ENCODE data around the gene MFSD8.
A peak's percentile ranks its signal among the peaks of the same experiment; 100 is the strongest.
"Not testable (repeated sequence)": the region's sequence is repeated elsewhere in the genome, so short reads cannot be mapped to it uniquely, and the experiment has no call there.

MFSD8 gene, protein sequence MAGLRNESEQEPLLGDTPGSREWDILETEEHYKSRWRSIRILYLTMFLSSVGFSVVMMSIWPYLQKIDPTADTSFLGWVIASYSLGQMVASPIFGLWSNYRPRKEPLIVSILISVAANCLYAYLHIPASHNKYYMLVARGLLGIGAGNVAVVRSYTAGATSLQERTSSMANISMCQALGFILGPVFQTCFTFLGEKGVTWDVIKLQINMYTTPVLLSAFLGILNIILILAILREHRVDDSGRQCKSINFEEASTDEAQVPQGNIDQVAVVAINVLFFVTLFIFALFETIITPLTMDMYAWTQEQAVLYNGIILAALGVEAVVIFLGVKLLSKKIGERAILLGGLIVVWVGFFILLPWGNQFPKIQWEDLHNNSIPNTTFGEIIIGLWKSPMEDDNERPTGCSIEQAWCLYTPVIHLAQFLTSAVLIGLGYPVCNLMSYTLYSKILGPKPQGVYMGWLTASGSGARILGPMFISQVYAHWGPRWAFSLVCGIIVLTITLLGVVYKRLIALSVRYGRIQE

DNA sequence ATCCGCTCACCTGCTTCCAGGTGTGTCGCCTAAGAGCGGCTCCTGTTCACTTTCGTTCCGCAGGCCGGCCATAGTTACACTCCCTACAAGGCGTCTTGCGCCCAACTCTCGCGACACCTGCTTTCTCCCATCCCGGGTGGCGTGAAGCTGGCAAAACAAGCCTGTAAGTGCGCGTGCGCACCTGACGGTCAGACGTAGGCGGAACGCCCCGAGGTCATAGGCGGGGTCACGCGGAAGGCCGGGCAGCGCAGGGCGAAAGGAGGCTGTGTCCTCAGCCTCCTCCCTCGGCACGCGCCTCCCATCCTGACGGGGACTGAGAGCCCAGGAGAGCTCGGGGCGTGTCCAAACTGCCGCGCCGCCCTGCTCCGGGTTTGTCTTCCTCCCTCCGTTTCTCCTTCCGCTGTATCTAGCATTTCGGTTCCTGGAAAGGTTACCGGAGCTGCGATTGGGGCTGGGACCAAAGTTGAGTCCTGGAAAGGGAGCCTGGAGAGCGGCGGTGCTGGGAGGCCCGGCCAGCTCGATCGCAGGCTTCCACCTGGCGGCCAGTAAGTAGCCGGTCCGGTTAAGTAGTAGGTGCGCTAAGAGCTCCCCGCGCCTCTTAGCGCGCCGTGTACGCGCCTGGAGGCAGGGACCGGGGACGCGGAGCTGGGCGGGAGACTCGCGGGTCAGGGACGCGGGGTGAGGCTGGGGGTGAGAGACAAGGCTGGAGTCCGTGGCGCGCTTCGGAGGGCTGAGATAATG lies at the start of gene MFSD8, which contains the start of gene ABHD18:
TSS of gene MFSD8 (minus strand) at position 112 of the 741 bp plus-strand sequence. CDS start at position 72, 40 bp downstream.
TSS of gene ABHD18 (plus strand) at position 345 of the 741 bp plus-strand sequence. CDS start 17,550 bp downstream, outside the sequence.
- DNase-seq (ENCODE audit: low spot score) = peak; percentile 95

DNA sequence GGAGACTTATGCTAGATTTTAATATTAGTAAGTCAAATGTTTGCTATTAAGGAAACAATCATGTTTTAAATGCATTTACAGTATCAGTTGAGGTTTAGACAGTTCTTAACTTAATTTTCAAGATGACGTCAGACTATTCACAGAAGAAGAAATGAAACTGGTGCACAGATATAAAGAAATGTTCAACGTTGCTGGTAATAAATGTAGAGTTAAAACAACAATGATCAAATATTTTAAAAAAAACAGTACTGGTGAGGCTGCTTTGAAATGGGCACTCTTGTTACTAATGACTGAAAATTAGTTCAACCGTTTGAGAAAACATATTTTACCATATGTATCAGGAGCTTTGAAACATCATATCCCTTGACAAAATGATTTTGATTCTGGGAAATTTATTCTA lies 44.5 kb upstream of the MFSD8 start:
- DNase-seq (ENCODE audit: low spot score) = no peak

DNA sequence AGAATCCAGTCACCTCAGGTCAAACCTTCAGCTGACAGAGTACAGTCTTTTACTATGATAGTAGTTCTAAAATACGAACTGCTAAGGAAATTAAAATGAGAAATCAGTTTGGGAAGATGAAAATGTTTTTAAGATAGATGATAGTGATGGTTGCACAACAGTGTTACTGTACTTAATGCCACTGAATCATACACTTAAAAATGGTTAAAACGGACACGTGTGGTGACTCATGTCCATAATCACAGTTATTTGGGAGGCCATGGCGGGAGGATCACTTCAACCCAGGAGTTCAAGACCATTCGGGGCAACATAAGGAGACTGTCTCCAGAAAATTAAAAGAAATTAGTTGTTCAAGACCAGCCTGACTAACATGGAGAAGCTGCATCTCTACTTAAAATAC lies 41.6 kb upstream of the MFSD8 start:
- DNase-seq (ENCODE audit: low spot score) = no peak

DNA sequence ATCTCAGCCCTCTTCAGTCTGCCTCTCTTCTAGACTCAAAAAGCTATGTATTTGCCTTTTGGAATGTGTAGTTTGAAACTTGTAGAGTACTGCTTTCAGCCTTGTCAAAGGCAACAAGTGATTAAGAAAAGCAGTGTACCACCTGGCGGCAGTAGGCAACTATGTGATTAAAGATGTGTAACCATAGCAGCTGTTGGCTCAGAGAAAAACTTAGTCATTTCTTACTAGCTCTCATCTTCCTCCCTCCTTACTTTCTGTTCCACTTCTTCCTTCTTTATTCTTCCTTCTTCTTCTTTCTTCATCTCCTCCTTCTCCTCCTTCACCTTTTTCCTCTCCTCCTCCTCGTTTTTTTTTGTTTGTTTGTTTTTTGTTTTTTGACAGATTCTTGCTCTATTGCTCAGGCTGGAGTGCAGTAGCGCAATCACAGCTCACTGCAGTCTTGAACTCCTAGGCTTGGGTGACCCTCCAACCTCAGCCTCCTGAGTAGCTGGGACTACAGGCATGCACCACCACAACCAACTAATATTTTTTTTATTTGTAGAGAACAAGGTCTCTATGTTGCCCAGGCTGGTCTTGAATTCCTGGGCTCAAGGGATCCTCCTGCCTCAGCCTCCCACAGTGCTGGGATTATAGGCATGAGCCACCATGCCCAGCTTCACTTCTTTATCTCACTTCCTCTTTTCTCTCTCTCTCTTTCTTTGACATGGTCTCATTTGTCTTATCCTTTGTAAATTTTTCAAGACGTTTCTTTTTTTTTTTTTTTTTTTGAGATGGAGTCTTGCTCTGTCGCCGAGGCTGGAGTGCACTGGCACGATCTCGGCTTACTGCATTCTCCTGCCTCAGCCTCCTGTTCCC lies 32.8 kb upstream of the MFSD8 start:
- DNase-seq (ENCODE audit: low spot score) = peak; percentile 12

DNA sequence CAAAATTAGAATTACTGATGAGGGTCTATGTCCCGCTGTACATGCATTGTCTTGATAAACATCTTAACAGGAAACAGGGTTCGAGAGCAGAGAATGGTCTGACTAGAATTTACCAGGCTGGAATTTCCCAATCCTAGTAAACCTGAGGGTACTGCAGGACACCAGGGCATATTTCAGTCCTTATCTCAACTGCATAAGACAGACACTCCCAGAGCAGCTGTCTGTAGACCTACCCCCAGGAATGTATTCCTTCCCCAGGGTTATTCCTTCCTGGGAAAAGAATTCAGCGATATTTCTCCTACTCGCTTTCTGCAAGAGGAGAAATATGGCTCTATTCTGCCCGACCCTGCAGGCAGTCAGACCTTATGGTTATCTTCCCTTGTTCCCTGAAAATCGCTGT lies 31.5 kb upstream of the MFSD8 start:
- DNase-seq (ENCODE audit: low spot score) = not testable (repeated sequence)

DNA sequence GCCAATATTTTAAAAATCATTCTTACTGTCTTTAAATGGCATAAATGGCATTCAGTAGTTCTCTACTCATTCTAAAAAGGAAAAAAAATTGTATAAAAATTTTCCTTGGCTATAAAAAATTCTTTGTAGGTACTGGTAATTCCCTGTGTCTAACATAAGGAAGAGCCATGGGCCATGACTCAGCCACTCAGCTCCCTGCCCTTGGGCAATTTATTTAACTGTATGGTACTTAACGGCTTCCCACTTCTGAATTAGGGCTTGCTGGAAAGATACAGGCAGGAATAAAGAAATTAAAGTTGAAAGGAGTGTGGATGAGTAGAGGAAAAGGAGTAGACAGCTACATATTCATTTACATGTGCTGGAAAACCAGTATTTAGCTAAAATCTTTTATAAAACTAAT lies 30.8 kb upstream of the MFSD8 start:
- DNase-seq (ENCODE audit: low spot score) = no peak

DNA sequence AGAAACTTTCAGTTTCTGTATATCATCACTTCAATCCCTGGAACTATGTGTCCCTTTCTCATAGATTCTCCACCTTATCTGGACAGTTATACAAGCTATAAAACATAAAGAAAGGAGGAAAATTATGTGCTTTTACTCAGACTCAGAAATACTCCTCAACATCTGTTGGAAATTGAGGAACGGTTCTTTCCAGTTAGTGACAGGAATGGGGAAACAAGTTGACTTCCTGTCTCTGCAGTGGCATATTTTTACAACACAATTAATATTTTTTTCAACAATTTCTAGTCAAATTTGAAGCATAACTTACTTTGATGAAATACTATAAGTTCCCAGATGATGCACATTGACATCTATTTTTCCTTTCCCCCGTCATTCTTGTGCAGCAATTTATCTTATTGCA lies 28.2 kb upstream of the MFSD8 start:
- DNase-seq (ENCODE audit: low spot score) = no peak

DNA sequence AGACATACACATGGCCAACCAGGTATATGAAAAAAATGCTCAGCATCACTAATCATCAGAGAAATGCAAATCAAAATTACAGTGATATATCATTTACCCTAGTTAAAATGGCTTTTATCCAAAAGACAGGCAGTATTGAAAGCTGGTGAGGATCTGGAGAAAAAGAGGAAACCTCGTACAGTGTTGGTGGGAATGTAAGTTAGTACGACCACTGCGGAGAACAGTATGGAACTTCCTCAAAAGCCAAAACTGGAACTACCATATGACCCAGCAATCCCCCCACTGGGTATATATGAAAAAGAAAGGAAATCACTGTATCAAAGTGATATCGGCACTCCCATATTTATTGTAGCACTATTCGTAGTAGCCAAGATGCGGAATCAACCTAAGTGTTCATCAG lies 23.7 kb upstream of the MFSD8 start:
- no peak for DNase-seq (ENCODE audit: low spot score)

DNA sequence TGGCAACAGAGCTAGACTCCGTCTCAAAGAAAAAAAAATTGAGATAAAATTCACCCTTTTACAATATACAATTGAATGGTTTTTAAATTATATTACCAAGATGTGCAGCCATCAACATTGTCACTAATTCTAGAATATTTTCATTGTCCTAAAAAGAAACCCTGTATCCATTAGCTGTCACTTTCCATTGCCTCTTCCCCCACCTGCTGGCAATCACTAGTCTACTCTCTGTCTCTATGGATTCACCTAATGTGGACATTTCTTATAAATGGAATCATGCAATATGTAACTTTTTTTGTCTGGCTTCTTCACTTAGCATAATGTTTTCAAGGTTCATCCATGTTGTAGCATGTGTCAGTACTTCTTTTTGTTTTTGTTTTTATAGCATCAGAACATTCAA lies 21.0 kb upstream of the MFSD8 start:
- DNase-seq (ENCODE audit: low spot score) = no peak

DNA sequence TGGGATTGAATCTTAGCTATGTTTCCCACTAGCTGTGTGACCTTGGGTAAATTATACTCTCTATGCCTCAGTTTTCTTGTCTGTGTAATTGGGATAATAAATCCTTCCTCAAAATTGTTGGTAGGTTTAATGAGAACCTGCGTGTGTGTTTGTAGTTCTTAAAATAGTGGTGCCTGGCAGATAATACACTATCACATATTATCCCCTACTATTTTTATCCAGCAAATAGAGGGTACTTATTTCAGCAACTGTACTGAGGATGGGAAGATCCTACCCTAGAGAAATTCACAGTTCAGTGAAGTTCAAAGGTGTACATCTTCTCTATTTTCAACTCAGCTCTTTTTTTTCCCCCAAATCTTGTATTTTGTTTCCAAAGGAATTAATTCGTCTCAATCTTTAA lies 17.5 kb upstream of the MFSD8 start:
- no peak for DNase-seq (ENCODE audit: low spot score)

DNA sequence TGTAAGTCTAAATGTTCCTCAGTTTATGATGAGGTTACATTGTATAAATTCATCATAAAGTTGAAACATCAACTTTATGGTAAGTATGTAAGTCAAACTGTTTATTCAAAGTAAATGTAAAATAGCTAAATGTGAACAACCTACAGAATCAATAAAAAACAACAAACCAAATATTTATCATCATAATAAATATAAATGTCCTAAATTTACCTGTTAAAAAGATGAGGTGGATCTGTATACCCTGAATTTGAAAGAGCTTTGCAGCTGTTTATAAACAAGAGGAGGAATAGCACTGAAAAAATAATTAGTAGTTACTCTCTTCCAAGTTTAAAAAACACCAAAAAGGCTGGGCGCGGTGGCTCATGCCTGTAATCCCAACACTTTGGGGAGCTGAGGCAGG lies 14.0 kb upstream of the MFSD8 start:
- DNase-seq (ENCODE audit: low spot score) = no peak

DNA sequence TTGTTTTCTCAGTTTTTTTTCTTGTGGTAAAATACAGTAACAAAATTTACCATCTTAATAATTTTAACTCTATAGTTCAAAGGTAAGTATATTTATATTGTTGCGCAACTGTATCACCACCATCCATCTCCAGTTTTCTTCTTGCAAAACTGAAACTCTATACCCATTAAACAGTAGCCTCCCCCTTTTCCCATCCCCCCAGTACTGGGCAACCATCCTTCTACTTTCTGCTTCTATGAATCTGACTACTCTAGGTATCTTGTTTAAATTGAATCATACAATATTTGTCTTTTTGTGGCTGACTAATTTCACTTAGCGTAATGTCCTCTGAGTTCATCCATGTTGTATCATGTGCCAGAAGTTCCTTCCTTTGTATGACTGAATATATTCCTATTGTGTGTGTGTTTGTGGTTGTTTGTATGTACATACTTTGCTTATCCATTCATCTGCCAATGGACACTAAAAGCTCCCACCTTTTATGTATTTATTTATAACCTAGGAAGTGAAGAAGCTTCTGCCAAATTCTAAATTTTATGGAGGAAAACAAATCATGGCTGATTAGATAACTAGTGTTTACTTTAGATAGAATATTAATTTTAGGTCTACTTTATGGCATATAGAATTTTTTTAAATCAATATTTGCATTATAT lies 10.3 kb upstream of the MFSD8 start:
- no peak for DNase-seq (ENCODE audit: low spot score)

DNA sequence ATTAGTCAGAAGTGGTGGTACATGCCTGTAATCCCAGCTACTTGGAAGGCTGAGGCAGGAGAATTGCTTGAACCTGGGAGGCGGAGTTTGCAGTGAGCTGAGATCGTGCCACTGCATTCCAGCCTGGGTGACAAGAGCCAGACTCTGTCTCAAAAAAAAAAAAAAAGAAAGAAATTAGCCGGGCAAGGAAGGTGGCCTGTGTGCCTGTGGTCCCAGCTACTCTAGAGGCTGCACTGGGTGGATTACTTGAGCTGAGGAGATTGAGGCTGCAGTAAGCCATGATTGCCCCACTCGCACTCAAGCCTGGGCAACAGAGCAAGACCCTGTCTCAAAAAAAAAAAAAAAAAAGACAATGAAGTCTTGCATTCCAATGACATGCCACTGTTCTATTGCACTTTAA lies 6.0 kb upstream of the MFSD8 start:
- DNase-seq (ENCODE audit: low spot score) = not testable (repeated sequence)

DNA sequence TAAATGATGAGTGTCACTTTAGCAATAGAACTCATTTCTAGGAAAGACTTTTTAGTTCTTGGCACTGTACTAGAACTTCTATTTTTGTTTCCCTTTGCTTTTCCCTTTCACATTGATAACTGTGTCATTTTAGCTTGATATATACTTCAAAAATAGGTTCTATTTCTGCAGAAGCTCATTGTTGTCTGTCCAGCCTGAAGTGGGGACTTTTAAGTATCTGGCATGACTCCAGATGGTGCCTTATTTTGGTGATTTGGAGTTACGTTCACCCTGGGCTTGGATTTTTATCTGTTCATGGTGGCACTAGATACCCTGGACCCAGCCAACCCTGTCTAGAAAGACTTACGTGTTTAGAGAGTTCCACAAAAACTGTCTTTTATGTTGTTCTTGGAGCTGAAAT lies 3.6 kb upstream of the MFSD8 start:
- DNase-seq (ENCODE audit: low spot score) = no peak

DNA sequence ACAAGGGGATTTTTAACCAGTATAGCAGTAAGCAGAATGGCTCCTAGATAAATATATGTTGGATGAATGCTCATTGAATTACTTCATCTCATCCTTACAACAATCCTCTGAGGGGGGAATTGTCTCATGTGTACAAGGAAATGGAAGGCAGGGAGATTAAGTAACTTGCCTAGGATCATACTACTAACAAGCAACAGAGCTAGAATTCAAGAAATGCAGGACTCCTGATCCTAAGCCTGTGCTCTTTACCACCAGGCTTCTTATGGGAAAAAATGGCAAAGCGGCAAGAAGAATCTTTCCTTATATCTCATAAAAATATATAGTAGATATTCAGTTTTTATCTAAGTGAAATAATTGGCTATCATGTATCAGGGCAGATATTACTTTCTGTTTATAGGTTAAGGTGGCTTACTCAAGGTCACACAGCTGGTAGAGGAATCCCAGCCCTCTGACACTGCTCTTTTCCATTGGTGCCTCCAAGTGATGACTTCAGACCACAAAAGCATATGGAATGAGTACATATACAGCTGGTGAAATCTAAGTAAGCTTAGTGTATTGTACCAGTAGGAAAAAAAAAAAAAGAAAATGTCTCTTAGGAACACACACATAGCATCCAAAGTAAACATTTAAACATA lies 2.3 kb upstream of the MFSD8 start:
- DNase-seq (ENCODE audit: low spot score) = no peak

DNA sequence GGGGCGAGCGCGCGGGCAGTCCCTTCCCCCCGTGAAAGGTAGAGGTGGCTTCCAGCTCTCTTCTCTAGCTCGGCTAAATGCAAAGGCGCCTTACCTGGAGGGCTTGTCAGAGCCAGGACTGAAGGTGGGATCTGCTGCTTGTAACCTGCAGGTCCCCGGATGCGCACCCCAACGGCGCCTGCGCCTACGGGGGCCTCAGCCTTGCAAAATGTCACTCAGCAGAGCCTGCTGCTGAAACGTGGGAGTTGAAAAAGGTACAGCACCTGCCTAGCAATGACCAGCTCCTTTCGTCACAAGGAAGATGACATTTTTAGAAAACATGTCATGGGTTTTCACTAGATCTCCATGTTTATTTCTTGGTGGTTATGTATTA lies 816 bp upstream of the MFSD8 start:
- peak; percentile 70 for DNase-seq (ENCODE audit: low spot score)

DNA sequence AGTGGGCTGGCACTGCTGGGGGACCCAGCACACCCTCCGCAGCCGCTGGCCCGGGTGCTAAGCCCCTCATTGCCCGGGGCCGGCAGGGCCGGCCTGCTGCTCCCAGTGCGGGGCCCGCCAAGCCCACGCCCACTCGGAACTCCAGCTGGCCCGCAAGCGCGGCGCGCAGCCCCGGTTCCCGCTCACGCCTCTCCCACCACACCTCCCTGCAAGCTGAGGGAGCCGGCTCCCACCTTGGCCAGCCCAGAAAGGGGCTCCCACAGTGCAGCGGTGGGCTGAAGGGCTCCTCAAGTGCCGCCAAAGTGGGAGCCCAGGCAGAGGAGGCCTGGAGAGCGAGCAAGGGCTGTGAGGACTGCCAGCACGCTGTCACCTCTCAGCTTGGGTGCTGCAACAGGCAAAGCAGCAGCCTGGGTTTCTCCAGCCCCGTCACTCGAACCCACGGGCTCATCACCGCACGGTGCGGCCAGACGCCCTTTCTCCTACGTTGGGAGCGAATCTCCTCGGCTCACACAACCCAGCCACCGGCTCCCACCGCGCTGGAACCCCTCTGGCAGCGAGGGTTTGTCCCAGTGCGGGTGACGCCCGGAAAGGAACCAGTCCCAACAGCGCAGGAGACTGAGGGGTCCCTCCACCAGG lies 429 bp downstream of the MFSD8 start:
- DNase-seq (ENCODE audit: low spot score) = not testable (repeated sequence)

DNA sequence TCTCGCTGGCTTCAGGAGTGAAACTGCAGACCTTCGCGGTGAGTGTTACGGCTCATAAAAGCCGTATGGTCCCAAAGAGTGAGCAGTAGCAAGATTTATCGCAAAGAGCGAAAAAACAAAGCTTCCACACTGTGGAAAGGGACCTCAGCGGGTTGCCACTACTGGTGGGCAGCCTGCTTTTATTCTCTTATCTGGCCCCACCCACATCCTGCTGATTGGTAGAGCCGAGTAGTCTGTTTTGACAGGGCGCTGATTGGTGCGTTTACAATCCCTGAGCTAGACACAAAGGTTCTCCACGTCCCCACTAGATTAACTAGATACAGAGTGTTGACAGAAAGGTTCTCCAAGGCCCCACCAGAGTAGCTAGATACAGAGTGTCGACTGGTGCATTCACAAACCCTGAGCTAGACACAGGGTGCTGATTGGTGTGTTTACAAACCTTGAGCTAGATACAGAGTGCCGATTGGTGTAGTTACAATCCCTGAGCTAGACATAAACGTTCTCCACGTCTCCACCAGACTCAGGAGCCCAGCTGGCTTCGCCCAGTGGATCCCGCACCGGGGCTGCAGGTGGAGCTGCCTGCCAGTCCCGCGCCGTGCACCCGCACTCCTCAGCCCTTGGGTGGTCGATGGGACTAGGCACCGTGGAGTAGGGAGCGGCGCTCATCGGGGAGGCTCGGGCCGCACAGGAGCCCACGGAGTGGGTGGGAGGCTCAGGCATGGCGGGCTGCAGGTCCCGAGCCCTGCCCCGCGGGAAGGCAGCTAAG lies 1.2 kb downstream of the MFSD8 start:
- not testable (repeated sequence) for DNase-seq (ENCODE audit: low spot score)

DNA sequence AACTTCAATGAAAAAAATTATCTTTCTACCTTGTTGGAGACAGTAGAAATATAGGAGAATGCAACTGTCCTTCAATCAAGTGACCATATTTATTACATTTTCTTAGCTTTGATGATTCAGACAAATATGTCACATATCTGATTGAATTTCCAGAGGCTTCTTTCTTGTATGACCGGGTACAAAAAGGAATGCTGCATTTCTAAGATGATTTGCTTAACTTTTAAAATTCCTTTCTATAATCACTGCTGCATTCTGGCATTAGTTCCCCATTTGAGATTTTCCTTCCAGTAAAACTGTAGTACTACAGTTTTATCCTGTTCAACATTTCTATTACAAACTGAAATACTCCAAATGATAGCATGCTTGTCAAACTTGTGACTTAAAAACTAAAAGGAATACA lies 5.2 kb downstream of the MFSD8 start:
- DNase-seq (ENCODE audit: low spot score) = no peak

DNA sequence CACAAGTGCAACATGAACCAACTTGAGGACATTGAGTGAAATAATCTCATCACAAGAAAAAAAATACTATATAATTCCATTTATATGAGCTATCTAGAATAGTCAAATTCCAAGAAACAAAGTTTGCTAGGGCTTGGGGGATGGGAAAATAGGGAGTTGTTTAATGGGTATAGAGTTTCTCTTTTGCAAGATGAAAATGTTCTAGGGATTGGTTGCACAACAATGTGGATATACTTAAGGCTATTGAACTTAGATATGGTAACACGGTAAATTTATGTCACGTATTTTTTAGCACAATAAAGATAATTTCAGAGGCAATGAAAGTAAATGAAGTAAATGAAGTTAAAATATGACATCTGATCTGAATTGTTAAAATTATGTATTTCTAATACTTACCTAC lies 7.9 kb downstream of the MFSD8 start:
- no peak for DNase-seq (ENCODE audit: low spot score)

Data from iPS-NIHi11 (cell line).